GM23338 (cell line): Measurements from ENCODE around the gene ENTR1. TPM values are rescaled to one million over a fixed set of nuclear protein-coding genes. Genes with fewer than 3 reads are reported as not detected.
A peak's percentile ranks its signal among the peaks of the same experiment; 100 is the strongest.

Source experiments
- ATAC-seq: fragments of 200-7000 bp; cut with Tn5 transposase; 3 replicates; pipeline ENCODE4 v1.9.1; 2020
- DNase-seq: peaks from one replicate; pipeline ENCODE4 v3.0.0-alpha.2; 2015; ENCODE audit warnings: low spot score
- H2AFZ ChIP-seq: fragments of 200-600 bp; sonication (generic); 2 replicates; pipeline ENCODE4 v1.8.0; 2016; ENCODE audit warnings: antibody characterized with exemption, mild to moderate bottlenecking, moderate library complexity
- H3F3A ChIP-seq: fragments of 200-600 bp; sonication (generic); replicated peaks from 2 replicates; pipeline ENCODE4 v1.8.0; 2017; ENCODE audit warnings: antibody characterized with exemption, mixed run types, low read depth
- H3K27ac ChIP-seq: fragments of 200-600 bp; sonication (generic); 2 replicates; pipeline ENCODE4 v1.6.1; 2016; ENCODE audit warnings: low read depth
- H3K27me3 ChIP-seq: fragments of 200-600 bp; sonication (generic); 2 replicates; pipeline ENCODE4 v1.8.0; 2016; ENCODE audit warnings: mild to moderate bottlenecking, mixed run types, moderate library complexity; ENCODE audit not compliant: insufficient read depth
- H3K36me3 ChIP-seq: fragments of 200-600 bp; sonication (generic); 2 replicates; pipeline ENCODE4 v1.8.0; 2016; ENCODE audit warnings: mild to moderate bottlenecking; ENCODE audit not compliant: insufficient read depth
- H3K4me1 ChIP-seq: fragments of 200-600 bp; sonication (generic); 2 replicates; pipeline ENCODE4 v1.8.0; 2016; ENCODE audit warnings: mild to moderate bottlenecking, moderate library complexity; ENCODE audit not compliant: insufficient read depth
- H3K4me2 ChIP-seq: fragments of 200-600 bp; sonication (generic); 2 replicates; pipeline ENCODE4 v1.7.1; 2017; ENCODE audit warnings: mixed run types
- H3K4me3 ChIP-seq: fragments of 200-600 bp; sonication (generic); 2 replicates; pipeline ENCODE4 v1.6.1; 2016; ENCODE audit warnings: mixed run types
- H3K79me2 ChIP-seq: fragments of 200-600 bp; sonication (generic); replicated peaks from 2 replicates; pipeline ENCODE4 v1.8.0; 2017; ENCODE audit warnings: mild to moderate bottlenecking; ENCODE audit not compliant: insufficient read depth
- H3K9me2 ChIP-seq: fragments of 200-600 bp; sonication (generic); 2 replicates; pipeline ENCODE4 v1.8.0; 2017; ENCODE audit not compliant: insufficient read depth
- H4K20me1 ChIP-seq: fragments of 200-600 bp; sonication (generic); replicated peaks from 2 replicates; pipeline ENCODE4 v1.8.0; 2017; ENCODE audit warnings: mild to moderate bottlenecking; ENCODE audit not compliant: insufficient read depth
- H3K27ac Mint-ChIP-seq: 2 replicates; pipeline ENCODE4 v1.8.0; 2020; ENCODE audit warnings: inconsistent platforms, mild to moderate bottlenecking, moderate library complexity, mixed read lengths
- H3K27me3 Mint-ChIP-seq: 3 replicates; pipeline ENCODE4 v1.8.0; 2022; ENCODE audit warnings: low read depth, mild to moderate bottlenecking, moderate library complexity, mixed read lengths, inconsistent platforms; ENCODE audit not compliant: insufficient read depth, poor library complexity
- H3K36me3 Mint-ChIP-seq: 3 replicates; pipeline ENCODE4 v1.8.0; 2021; ENCODE audit warnings: low read depth, mild to moderate bottlenecking, inconsistent platforms, moderate library complexity, mixed read lengths
- H3K4me1 Mint-ChIP-seq: 3 replicates; pipeline ENCODE4 v1.8.0; 2020; ENCODE audit warnings: mild to moderate bottlenecking, inconsistent platforms, mixed read lengths
- H3K4me3 Mint-ChIP-seq: 3 replicates; pipeline ENCODE4 v1.8.0; 2021; ENCODE audit warnings: moderate library complexity, mild to moderate bottlenecking, inconsistent platforms, mixed read lengths
- H3K9me3 Mint-ChIP-seq: 3 replicates; pipeline ENCODE4 v1.8.0; 2020; ENCODE audit warnings: moderate library complexity, mild to moderate bottlenecking, inconsistent platforms, mixed read lengths
- CREB1 ChIP-seq: fragments of 250-450 bp; sonication (Bioruptor Pico); IDR thresholded peaks from 2 replicates; pipeline ENCODE4 v1.5.0; 2020; ENCODE audit warnings: low read depth, mild to moderate bottlenecking, moderate library complexity
- CTCF ChIP-seq, 2 experiments: fragments of 200-600 bp in 1 of 2; sonication (generic) in 1 of 2; conservative IDR thresholded peaks; 2 replicates each; pipeline versions ENCODE4 v1.5.1 to v1.6.1; 2016 to 2017; ENCODE audit warnings: antibody characterized with exemption in 2 of 2, low read depth in 2 of 2, mild to moderate bottlenecking in 2 of 2, moderate library complexity in 1 of 2
- EZH2 ChIP-seq: fragments of 200-600 bp; sonication (generic); IDR thresholded peaks from one replicate; pipeline ENCODE4 v1.8.0; 2017; ENCODE audit warnings: antibody characterized with exemption, mild to moderate bottlenecking, low read depth; ENCODE audit not compliant: unreplicated experiment
- EZH2phosphoT487 ChIP-seq: fragments of 200-600 bp; sonication (generic); IDR thresholded peaks from one replicate; pipeline ENCODE4 v1.8.1; 2018; ENCODE audit warnings: antibody characterized with exemption; ENCODE audit not compliant: unreplicated experiment
- JUNB ChIP-seq: IDR thresholded peaks from one replicate; pipeline ENCODE4 v1.6.1; 2016; ENCODE audit warnings: antibody characterized with exemption; ENCODE audit not compliant: unreplicated experiment
- NANOG ChIP-seq: IDR thresholded peaks from 2 replicates; pipeline ENCODE4 v1.6.1; 2016; ENCODE audit warnings: antibody characterized with exemption, borderline replicate concordance
- POLR2AphosphoS5 ChIP-seq: IDR thresholded peaks from 2 replicates; pipeline ENCODE4 v1.6.1; 2016; ENCODE audit warnings: antibody characterized with exemption, low read depth
- REST ChIP-seq: IDR thresholded peaks from one replicate; pipeline ENCODE4 v1.6.1; 2018; ENCODE audit warnings: antibody characterized with exemption; ENCODE audit not compliant: unreplicated experiment
- STAT1 ChIP-seq: IDR thresholded peaks from one replicate; pipeline ENCODE4 v1.6.1; 2016; ENCODE audit warnings: antibody characterized with exemption; ENCODE audit not compliant: unreplicated experiment
- ZNF114 ChIP-seq: fragments of 250-450 bp; sonication (Bioruptor Pico); IDR thresholded peaks from 2 replicates; pipeline ENCODE4 v1.5.0; 2020; ENCODE audit warnings: mild to moderate bottlenecking, moderate library complexity
- ZNF331 ChIP-seq: fragments of 250-450 bp; sonication (Bioruptor Pico); IDR thresholded peaks from 2 replicates; pipeline ENCODE4 v1.5.0; 2020; ENCODE audit warnings: low read depth, mild to moderate bottlenecking, moderate library complexity
- ZNF462 ChIP-seq: fragments of 250-450 bp; sonication (Bioruptor Pico); IDR thresholded peaks from 2 replicates; pipeline ENCODE4 v1.5.0; 2020; ENCODE audit warnings: mild to moderate bottlenecking, moderate library complexity
- polyA plus RNA-seq: library from polyadenylated mRNA; unstranded; fragments of >200 nt; fragmentation: Nextera tagmentation; extraction: Ambion mirVana; gene quantifications from 2 replicates; pipeline ENCODE4 v1.2.1, GENCODE V29; 2016
- total RNA-seq: library from RNA; depleted of rRNA; stranded (reverse); fragments of >200 nt; shearing (Covaris generic); gene quantifications from 2 replicates; pipeline ENCODE4 v1.2.3, GENCODE V29; 2014
- TF ChIP-seq, protein P1 (sequence below): IDR thresholded peaks from 2 replicates; pipeline ENCODE4 v1.6.1; 2016; ENCODE audit warnings: antibody characterized with exemption

Gene ENTR1
- total and polyA plus RNA-seq, 2 experiments from 2014 or later = 25.6 to 91.9 TPM

DNA sequence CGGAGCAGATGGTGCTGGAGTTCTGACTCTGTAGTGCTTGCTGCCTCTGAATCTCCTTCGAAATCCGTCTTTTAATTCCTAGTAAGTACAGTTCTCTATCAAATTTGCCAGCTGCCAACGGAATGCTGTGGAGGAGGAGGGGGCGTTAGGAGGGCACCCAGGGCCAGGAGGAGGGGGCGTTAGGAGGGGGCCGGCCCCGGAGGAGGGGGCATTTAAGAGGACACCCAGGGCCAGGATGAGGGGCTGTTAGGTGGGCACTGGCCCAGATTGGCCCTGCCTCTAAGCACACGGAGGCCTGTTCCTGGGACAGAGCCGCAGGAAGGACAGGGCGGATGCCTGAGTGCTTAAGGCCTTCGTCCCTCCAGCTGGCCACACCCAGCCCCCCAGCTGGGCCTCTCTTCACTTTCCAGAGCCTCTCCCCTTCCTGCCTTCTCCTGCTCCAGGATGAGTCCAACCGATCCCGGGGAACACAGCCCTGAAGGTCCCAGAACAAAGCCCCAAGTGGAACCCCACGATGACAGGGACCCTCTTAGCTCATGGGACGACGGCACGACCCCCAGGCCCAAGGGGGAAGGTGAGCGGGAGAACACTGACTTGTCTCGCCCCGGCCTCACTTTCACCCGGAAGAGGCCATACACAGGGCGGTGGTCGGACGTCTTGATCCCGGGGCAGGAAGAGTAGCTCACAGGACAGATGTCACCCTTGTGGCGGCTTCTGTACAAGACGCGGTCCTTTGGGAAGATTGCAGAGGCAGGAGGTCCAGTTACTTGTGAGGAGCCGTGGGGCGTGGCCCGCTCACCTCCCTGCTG is 19.5 kb upstream of the ENTR1 start:
- Histone ChIP-seq H3K79me2 (no peaks in the 10 kb centered on the region), H3K36me3 (no peaks in the 10 kb centered on the region), H3K4me1 (no peaks in the 10 kb centered on the region), H4K20me1 (no peaks in the 10 kb centered on the region; the same call in 1 of the 2 replicates), H3K4me3 (no peak overlapping the region), H3K9me2 (no peaks in the 10 kb centered on the region), H2AFZ (no peak overlapping the region), H3K27ac (no peak overlapping the region), H3K4me2 (no peak overlapping the region), H3F3A (no peaks in the 10 kb centered on the region), H3K27me3 (no peaks in the 10 kb centered on the region)
- H3K27ac Mint-ChIP-seq = no peak overlapping the region
- DNase-seq (peak; percentile 24), ATAC-seq (no peak)
- TF ChIP-seq STAT1 = no peak
- no peak for TF ChIP-seq EZH2phosphoT487
- TF ChIP-seq CREB1 = no peak
- TF ChIP-seq, protein P1, sequence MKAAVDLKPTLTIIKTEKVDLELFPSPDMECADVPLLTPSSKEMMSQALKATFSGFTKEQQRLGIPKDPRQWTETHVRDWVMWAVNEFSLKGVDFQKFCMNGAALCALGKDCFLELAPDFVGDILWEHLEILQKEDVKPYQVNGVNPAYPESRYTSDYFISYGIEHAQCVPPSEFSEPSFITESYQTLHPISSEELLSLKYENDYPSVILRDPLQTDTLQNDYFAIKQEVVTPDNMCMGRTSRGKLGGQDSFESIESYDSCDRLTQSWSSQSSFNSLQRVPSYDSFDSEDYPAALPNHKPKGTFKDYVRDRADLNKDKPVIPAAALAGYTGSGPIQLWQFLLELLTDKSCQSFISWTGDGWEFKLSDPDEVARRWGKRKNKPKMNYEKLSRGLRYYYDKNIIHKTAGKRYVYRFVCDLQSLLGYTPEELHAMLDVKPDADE = no peak
- no peak for TF ChIP-seq ZNF114 (CRISPR knock-in tag)
- TF ChIP-seq EZH2 = no peak
- TF ChIP-seq JUNB = no peak
- TF ChIP-seq NANOG = no peak
- no peak for TF ChIP-seq ZNF462 (CRISPR knock-in tag)
- no peak for TF ChIP-seq ZNF331
- no peak for TF ChIP-seq POLR2AphosphoS5
- no peak for TF ChIP-seq CTCF (conservative IDR thresholded peaks at IDR 0.05; ENCODE audit: low read depth in 2 of 2)
- no peak for TF ChIP-seq REST
- no peaks in the 10 kb centered on the region for H3K9me3 Mint-ChIP-seq
- H3K36me3 Mint-ChIP-seq = peaks cover 19% of the 10 kb centered on the region; the same call in 2 of the 3 replicates
- peaks cover 5% of the 10 kb centered on the region for H3K27me3 Mint-ChIP-seq
- no peaks in the 10 kb centered on the region for H3K4me1 Mint-ChIP-seq
- no peak overlapping the region for H3K4me3 Mint-ChIP-seq
